Renal pelvis (tissue), 4 donors: ENCODE data around the gene LTBP1. TPM values are rescaled to one million over a fixed set of nuclear protein-coding genes. Genes with fewer than 3 reads are reported as not detected.

Source experiments
- DNase-seq: peaks from one replicate; pipeline ENCODE4 v3.0.0-alpha.2; 2013
- polyA plus RNA-seq, 3 donors: library from polyadenylated mRNA; unstranded; fragments of 120-200 nt; gene quantifications; one replicate each; pipeline ENCODE4 v1.2.1, GENCODE V29; 2013; ENCODE audit not compliant: insufficient read length in 3 of 3

LTBP1 gene
- polyA plus RNA-seq, 3 donors, result 69.0 to 86.2 (median 74.6) TPM

- no peak for DNase-seq
Observed at GRCh38 chr2:33111002-33111446, 164.3 kb downstream of the LTBP1 start.

DNA sequence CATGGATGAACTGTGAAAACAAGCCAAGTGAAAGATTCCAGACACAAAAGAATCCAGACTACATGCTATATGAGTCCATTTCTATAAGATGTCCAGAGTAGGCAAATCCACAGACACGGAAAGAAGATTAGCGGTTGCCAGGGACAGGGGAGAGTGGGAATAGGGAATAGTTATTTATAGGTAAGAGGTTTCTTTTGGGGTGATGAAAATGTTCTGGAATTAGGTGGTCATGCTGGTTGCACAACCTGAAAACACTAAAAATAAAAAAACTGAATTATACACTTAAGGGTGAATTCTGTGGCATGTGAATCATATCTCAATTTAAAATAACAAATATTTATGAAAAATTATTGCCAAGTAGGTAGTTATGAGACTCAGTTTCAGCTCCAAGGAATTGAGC, 168.4 kb downstream of the LTBP1 start:
- no peak for DNase-seq

DNA sequence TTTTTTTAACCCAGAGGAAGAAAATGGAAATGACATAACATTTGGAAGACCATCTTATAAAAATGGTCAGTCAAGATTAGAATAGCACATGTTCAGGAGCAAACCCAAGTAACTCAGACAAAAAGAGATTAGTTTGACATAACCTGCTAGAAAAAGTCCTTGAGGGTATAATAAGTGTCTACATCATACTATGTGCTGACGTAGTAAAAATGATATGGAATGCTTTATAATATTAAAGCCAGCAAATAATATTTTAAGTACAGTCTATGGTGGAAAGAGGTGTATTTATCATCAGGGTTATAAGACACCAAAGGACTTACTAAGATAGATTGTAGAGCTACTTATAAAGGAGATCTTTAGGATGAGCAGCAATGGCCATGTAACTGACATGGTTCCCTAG, 169.0 kb downstream of the LTBP1 start:
- DNase-seq, result no peak

DNA sequence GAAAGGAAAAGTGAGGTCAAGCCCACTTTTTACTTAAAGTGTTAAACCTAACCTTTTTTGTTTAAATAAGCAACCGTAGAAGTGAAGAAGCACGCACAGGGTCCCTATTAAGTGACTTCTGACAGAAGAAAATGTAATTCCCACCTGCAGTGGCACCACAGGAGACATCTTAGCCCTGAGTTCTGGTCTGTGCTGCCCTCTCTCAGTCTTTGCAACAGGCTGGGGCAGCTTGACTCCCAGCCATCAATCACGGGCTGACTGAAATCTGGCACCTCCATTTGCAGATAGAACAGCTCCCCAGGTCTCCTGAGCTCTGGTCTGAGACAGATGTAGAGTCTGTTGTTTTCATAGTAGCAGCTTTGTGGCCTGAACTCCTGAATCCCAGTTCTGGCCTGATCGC, 170.0 kb downstream of the LTBP1 start:
- DNase-seq, result no peak

- no peak for DNase-seq
Observed at GRCh38 chr2:33118651-33119050, 171.9 kb downstream of the LTBP1 start.

GRCh38 chr2:33121416-33121815, 174.7 kb downstream of the LTBP1 start:
- no peak for DNase-seq

DNA sequence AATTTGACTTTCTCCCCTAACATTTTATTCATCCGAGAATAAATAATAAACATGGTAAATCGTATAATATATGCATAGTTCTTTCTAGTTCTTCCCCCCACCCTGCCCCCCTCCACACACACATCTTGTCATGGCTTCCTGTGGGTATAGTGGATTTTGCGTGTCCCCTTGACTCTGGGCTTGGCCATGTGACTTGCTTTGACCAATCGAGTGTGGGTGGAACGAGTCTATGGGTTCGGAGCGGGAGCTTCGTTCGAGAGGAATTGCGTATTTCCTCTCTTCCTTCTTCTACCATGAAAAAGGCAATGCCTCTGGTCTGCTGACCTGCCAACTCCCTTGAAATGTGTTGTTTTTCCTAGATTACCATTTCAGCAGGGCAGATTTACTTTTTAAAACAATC, 175.2 kb downstream of the LTBP1 start:
- no peak for DNase-seq

GRCh38 chr2:33122726-33123125, 176.0 kb downstream of the LTBP1 start:
- no peak for DNase-seq

GRCh38 chr2:33123216-33123615, 176.5 kb downstream of the LTBP1 start:
- DNase-seq, result no peak

DNA sequence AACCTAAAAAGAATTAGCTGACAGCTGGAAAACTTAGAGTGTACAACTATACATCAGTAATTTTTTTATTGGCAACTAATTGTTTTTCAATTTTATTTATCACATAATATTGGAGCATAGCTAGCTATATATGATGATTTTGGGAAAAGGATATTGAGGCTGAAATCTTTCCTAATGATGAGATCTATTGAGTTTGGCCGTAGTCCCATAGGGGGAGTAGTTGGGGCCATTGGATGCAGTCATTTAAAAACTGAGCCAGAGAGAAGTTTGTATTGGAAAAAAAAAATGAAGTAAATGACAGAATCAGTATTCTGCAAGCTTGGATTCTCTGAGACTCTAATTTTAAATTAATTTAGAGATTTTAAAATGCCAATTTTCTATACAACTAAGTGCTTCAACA, 179.8 kb downstream of the LTBP1 start:
- no peak for DNase-seq

GRCh38 chr2:33126958-33127357, 180.2 kb downstream of the LTBP1 start:
- DNase-seq, result no peak

DNA sequence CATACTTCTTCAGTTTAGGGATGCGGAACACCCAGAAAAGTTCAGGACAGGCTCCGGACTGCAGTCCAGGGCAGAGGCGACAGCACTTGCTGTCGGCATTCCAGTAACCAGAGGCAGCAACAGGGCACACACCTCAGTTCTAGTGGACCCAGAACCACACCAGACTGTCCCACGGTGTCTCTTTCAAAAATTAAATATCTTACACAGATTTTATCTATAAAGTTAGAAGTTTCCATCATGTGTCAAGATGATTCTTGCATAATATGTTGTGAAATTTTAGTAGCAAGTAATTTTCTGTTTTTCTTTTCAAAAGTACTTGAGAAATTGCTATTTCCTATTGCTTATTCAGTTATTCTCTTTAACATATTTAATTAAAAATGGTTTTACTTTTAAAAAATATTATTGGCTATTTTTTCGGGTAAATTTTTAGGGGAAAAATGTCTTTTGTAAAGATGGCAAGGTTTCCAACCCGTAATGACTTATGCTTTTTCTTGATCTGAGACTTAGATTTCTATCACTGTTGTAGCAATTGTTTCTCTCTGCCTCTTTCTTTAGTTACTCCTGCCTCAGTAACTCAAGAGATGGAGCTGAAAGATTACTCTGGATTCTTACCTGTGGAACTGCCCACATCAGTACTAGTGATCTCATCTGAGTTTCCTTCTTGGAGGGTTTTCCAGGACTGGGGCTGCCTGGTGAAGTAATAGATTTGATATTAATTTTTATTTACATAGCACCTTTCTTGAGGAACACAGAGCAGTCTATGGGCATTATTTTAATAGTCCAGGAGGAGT, 182.7 kb downstream of the LTBP1 start:
- DNase-seq, result no peak

- no peak for DNase-seq
Observed at GRCh38 chr2:33130054-33130447, 183.3 kb downstream of the LTBP1 start.

- no peak for DNase-seq
Observed at GRCh38 chr2:33130544-33130943, 183.8 kb downstream of the LTBP1 start.

- no peak for DNase-seq
Observed at GRCh38 chr2:33131111-33131510, 184.4 kb downstream of the LTBP1 start.

GRCh38 chr2:33131749-33132148, 185.0 kb downstream of the LTBP1 start:
- DNase-seq, result no peak

GRCh38 chr2:33133454-33133952, 186.8 kb downstream of the LTBP1 start:
- DNase-seq, result no peak

DNA sequence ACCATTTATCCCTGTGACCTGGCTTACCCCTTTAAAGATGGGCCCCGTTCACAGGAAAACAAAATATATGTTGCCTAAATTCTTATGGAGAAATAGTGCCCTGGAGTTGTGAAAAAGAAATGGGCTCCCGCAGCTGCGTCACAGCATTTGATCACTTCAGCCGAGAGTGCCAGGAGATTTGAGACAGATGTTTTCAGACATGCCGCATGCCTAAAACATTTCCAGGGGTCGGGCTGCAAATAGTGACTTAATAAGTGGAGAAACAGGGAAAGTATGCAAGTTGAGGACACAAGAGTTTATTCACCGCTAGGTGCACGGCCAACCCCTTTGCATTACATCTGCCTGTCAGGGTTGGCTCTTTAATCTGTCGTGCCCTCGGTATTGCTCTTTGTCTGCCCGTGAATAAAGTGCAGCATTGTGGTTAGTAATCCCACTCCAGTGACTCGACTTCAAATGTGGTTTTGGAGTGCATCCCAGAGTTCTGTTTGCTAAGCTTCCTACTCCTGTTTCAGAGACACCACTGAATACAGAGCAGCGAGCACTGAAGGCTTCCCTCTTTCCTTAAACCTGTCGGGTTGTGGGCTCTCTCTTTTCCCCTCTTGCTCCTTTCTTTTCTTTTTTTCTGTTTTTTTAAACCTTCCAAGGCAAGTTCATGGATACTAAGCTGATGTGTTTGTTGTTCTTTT, 187.5 kb downstream of the LTBP1 start:
- DNase-seq, result peak; percentile 66

DNA sequence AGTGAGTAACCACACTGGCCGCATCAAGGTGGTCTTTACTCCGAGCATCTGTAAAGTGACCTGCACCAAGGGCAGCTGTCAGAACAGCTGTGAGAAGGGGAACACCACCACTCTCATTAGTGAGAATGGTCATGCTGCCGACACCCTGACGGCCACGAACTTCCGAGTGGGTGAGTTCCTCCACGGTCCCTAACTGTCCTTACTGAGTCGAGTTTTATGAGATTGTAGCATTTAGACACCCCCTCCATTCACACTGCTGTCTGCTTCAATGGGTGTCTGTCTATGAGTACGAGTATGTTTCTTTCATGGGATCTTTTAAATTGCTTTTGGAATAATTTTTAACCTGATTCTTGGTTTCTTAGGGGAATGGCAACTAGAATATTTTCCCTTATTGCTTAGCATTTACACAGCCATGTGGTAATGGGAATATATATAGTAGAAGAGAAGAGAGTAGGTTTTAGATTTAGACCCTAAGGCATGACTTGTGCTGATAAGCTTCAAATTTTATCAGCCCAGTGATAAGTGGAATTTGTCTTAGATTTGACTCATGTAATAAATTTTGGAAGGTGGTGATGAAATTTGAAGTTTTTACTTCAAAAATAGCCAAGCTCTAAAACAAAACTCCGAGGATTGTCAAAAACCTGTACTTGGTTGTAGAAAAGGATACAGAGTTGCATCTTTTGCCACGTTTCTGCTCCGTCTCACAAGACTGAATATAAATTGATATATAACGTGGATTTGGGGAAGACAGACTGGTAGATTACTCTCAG, 188.2 kb downstream of the LTBP1 start:
- no peak for DNase-seq

GRCh38 chr2:33135645-33136044, 188.9 kb downstream of the LTBP1 start:
- DNase-seq, result no peak

GRCh38 chr2:33136056-33136455, 189.3 kb downstream of the LTBP1 start:
- no peak for DNase-seq

DNA sequence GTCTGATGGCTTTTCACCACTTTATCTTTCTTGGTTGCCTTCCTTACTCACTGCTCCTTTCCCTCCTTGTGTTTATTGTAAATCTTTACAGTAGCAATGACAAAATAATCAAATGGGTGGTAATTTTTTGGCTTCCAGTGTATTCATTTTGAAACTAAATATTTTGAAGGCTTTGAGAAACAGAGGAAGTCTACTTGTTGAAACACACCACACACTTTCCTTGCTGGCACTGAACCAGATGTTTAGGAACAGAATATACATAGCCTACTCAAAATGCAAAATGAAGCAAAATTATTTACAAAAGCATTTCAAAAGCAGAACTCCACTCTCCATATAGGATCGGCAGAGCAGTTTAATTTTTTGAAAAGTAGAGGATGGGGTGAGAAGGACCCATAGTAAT, 189.8 kb downstream of the LTBP1 start:
- no peak for DNase-seq

GRCh38 chr2:33137331-33137730, 190.6 kb downstream of the LTBP1 start:
- DNase-seq, result no peak
